Kidney (tissue), 14 donors: ENCODE data around the gene HSPB8. TPM values are rescaled to one million over a fixed set of nuclear protein-coding genes. Genes with fewer than 3 reads are reported as not detected.
"Not testable (repeated sequence)": the region's sequence is repeated elsewhere in the genome, so short reads cannot be mapped to it uniquely, and the experiment has no call there.

Experiments
- DNase-seq, 5 donors: peaks; one replicate each; pipeline ENCODE4 v3.0.0-alpha.2; 2013 to 2020
- FAIRE-seq: peaks from 2 replicates; lab custom pipeline; 2012; peaks lifted over from hg19 to GRCh38; lab: Jason Lieb, UNC
- H3K27ac ChIP-seq, 2 donors: one replicate each; pipeline ENCODE4 v1.7.0; 2013; ENCODE audit warnings: low read depth in 2 of 2, low read length in 2 of 2, inconsistent platforms in 1 of 2
- H3K27me3 ChIP-seq: one replicate; pipeline ENCODE4 v1.7.1; 2013; ENCODE audit warnings: low read length, inconsistent platforms; ENCODE audit not compliant: control insufficient read depth, insufficient read depth
- H3K36me3 ChIP-seq, 3 donors: one replicate each; pipeline versions ENCODE4 v1.7.0 to v1.7.1; 2013; ENCODE audit warnings: low read length in 3 of 3, control low read depth in 1 of 3, inconsistent platforms in 1 of 3; ENCODE audit not compliant: insufficient read depth in 3 of 3, control insufficient read depth in 2 of 3
- H3K4me1 ChIP-seq, 3 donors: one replicate each; pipeline versions ENCODE4 v1.7.0 to v1.7.1; 2013; ENCODE audit warnings: low read length in 3 of 3, inconsistent platforms in 1 of 3, low read depth in 1 of 3; ENCODE audit not compliant: control insufficient read depth in 2 of 3, insufficient read depth in 2 of 3
- H3K4me3 ChIP-seq, 3 donors: one replicate each; pipeline versions ENCODE4 v1.7.0 to v1.8.1; 2013; ENCODE audit warnings: low read length in 3 of 3, control low read depth in 1 of 3, inconsistent platforms in 1 of 3
- H3K9ac ChIP-seq, 3 donors: one replicate each; pipeline versions ENCODE4 v1.7.0 to v1.7.1; 2013; ENCODE audit warnings: low read length in 3 of 3, control low read depth in 1 of 3, inconsistent platforms in 1 of 3
- H3K9me3 ChIP-seq, 3 donors: one replicate each; pipeline versions ENCODE4 v1.7.0 to v1.7.1; 2013; ENCODE audit warnings: low read length in 3 of 3, control low read depth in 1 of 3, inconsistent platforms in 1 of 3; ENCODE audit not compliant: control insufficient read depth in 2 of 3, insufficient read depth in 1 of 3
- intact Hi-C: fragments of 100-400 bp; cut with DNase I; formaldehyde crosslinking; loops from one replicate; pipeline ENCODE4 v1.11.1; 2022
- polyA plus RNA-seq: library from polyadenylated mRNA; stranded (reverse); fragments of 350-450 nt; fragmentation: Illumina TruSeq; extraction: RNeasy Lipid Tissue Mini Kit (QIAGEN cat#74804); gene quantifications from one replicate; pipeline ENCODE4 v1.2.3, GENCODE V29; 2014; ENCODE audit warnings: low read depth, low replicate concordance; ENCODE audit not compliant: insufficient read depth
- total RNA-seq: library from RNA; stranded (reverse); fragmentation: NEBNext Ultra II Directional; extraction: Animal tissue kit (Norgen Biotek cat#: 25700); gene quantifications from one replicate; pipeline ENCODE4 v1.2.1, GENCODE V29; 2021
- TF ChIP-seq, protein P1 (sequence below): IDR thresholded peaks from 3 replicates; pipeline ENCODE4 v1.5.1; 2012; ENCODE audit warnings: mild to moderate bottlenecking, moderate library complexity, borderline replicate concordance; ENCODE audit not compliant: insufficient read depth; ENCODE audit errors: extremely low read depth
- donor health status: control.
- donor health status: control.
- donor health status: control.
- donor health status: control.
- donor health status: control.
- donor health status: DM: yes; HTN: yes; CAD: no.
- donor health status: Normal renal cell carcinoma (clear cell type).

The HSPB8 gene
- total and polyA plus RNA-seq, 2 donors from 2014 or later: 67.2 to 81.3 TPM

DNA sequence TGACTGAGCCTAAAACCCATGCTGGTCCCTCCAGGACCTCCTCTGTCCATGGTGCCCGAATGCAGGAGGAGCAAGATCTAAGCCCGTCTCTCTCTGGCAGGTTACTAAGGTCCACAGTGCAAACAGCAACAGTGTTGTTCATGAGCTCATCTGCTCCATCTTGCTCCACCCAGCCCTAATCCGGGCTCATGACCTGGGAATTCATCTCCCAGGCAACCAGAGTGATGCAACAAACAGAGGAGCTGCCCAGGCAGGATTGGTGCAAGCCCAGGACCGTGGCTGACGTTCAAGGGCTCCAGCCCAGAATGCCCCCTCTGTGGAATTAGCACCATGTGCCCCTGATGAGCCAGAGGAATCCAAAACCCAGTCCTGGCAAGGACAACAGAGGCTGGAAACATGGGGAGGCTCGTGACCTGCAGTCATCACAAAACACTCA, 29.9 kb downstream of the HSPB8 start:
- Histone ChIP-seq H3K9ac (no peak overlapping the region), H3K36me3 (no peaks in the 10 kb centered on the region), H3K4me1 (peaks cover 0 to 2% (median 0%) of the 10 kb centered on the region in 3 donors), H3K9me3 (no peaks in the 10 kb centered on the region), H3K4me3 (no peak overlapping the region), H3K27me3 (no peaks in the 10 kb centered on the region), H3K27ac (no peak overlapping the region)
- DNase-seq (peak in 3 of 5 donors; percentile 5 to 24 (median 16)), FAIRE-seq (no peak)
- TF ChIP-seq, protein P1, sequence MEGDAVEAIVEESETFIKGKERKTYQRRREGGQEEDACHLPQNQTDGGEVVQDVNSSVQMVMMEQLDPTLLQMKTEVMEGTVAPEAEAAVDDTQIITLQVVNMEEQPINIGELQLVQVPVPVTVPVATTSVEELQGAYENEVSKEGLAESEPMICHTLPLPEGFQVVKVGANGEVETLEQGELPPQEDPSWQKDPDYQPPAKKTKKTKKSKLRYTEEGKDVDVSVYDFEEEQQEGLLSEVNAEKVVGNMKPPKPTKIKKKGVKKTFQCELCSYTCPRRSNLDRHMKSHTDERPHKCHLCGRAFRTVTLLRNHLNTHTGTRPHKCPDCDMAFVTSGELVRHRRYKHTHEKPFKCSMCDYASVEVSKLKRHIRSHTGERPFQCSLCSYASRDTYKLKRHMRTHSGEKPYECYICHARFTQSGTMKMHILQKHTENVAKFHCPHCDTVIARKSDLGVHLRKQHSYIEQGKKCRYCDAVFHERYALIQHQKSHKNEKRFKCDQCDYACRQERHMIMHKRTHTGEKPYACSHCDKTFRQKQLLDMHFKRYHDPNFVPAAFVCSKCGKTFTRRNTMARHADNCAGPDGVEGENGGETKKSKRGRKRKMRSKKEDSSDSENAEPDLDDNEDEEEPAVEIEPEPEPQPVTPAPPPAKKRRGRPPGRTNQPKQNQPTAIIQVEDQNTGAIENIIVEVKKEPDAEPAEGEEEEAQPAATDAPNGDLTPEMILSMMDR: no peak
- intact Hi-C loops: no loop called here

DNA sequence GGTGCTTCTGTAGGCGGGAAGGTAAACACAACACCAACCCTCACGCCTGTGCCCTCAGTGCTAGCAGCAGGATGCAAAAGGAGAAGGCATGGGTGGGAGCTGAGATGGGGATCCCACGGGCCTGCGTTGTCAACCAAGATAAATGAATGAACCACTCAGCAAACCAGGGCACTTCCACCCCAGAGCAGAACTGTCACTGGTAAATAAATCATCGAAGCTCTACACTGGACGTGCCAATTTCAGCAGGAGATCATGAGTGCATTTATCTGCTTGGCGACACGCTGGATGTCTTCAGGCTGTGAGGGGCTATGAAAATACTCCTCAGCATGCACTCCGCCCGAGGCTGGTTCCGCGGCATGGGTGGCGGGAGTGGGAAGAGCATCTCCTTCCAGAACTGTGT, 33.2 kb downstream of the HSPB8 start:
- H3K36me3 ChIP-seq: no peaks in the 10 kb centered on the region
- FAIRE-seq (no peak), DNase-seq (no peak)
- H3K4me1 ChIP-seq: peaks cover 0 to 2% (median 0%) of the 10 kb centered on the region in 3 donors
- no peak overlapping the region for H3K27ac ChIP-seq
- no peaks in the 10 kb centered on the region for H3K9me3 ChIP-seq
- no peaks in the 10 kb centered on the region for H3K27me3 ChIP-seq
- intact Hi-C loops: no loop called here
- no peak overlapping the region for H3K4me3 ChIP-seq
- H3K9ac ChIP-seq: no peak overlapping the region
- TF ChIP-seq, protein P1: no peak

DNA sequence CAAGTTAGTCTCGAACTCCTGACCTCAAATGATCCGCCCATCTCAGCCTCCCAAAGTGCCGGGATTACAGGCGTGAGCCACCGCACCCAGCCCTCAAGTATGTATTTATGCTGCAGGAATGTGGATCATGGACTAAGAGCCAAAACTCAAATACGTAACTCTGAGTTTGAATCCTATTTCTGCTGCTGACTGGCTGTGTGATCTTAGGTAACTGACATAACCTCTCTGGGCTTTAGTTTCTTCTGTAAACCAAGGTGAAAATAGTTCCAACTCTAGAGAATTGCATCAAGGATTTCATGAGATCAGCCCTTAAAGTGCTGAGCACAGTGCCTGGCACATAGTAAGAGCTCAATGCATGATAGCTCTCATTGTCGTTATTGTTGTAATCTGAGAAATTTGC, 37.4 kb downstream of the HSPB8 start:
- FAIRE-seq: no peak

DNA sequence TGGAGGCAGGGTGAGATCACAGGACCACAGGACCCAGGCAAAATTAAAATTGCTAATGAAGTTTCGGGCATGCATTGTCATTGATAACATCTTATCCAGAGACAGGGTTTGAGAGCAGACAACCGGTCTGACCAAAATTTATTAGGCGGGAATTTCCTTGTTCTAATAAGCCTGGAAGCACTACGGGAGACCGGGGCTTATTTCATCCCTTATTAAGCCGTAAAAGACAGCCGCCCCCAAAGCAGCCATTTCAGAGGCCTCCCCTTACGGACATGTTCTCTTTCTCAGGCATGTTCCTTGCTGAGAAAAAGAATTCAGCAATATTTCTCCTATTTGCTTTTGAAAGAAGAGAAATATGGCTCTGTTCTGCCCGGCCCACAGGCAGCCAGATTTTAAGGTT, 40.1 kb downstream of the HSPB8 start:
- H3K27ac ChIP-seq, H3K9ac ChIP-seq, FAIRE-seq, H3K4me3 ChIP-seq, intact Hi-C loops, H3K27me3 ChIP-seq, H3K36me3 ChIP-seq, H3K9me3 ChIP-seq, H3K4me1 ChIP-seq, DNase-seq: not testable (repeated sequence)

More for the DNA sequence above, 37.4 kb downstream of the HSPB8 start:
- TF ChIP-seq, protein P1: no peak
- Histone ChIP-seq H3K4me3 (no peak overlapping the region), H3K36me3 (no peaks in the 10 kb centered on the region), H3K27ac (no peak overlapping the region), H3K27me3 (no peaks in the 10 kb centered on the region), H3K9me3 (no peaks in the 10 kb centered on the region), H3K9ac (no peak overlapping the region), H3K4me1 (no peaks in the 10 kb centered on the region)
- no peak for DNase-seq
- intact Hi-C loops: no loop called here
